HEK293T (cell line): ENCODE data around the gene KSR2.

Experiments
- BHLHE40 ChIP-seq: fragments of 450-650 bp; IDR thresholded peaks from 2 replicates; pipeline ENCODE4 v1.6.1; 2016; ENCODE audit warnings: mild to moderate bottlenecking, moderate library complexity, borderline replicate concordance
- FOXA1 ChIP-seq: fragments of 450-650 bp; IDR thresholded peaks from 2 replicates; pipeline ENCODE4 v1.6.1; 2016; ENCODE audit warnings: mild to moderate bottlenecking
- FOXK2 ChIP-seq: fragments of 450-650 bp; IDR thresholded peaks from 2 replicates; pipeline ENCODE4 v1.6.1; 2016; ENCODE audit warnings: mild to moderate bottlenecking
- FOXM1 ChIP-seq: fragments of 450-650 bp; IDR thresholded peaks from 2 replicates; pipeline ENCODE4 v1.6.1; 2017; ENCODE audit warnings: mild to moderate bottlenecking, borderline replicate concordance
- HDGF ChIP-seq: fragments of 450-650 bp; IDR thresholded peaks from 2 replicates; pipeline ENCODE4 v1.6.1; 2017; ENCODE audit warnings: antibody characterized with exemption, borderline replicate concordance
- L3MBTL2 ChIP-seq: fragments of 450-650 bp; conservative IDR thresholded peaks from 2 replicates; pipeline ENCODE4 v1.6.1; 2016; ENCODE audit warnings: mild to moderate bottlenecking
- LEF1 ChIP-seq: fragments of 450-650 bp; IDR thresholded peaks from 2 replicates; pipeline ENCODE4 v1.6.1; 2017; ENCODE audit warnings: mild to moderate bottlenecking, borderline replicate concordance
- SP1 ChIP-seq: fragments of 450-650 bp; IDR thresholded peaks from 2 replicates; pipeline ENCODE4 v1.6.1; 2017
- SUZ12 ChIP-seq: fragments of 450-650 bp; IDR thresholded peaks from 2 replicates; pipeline ENCODE4 v1.6.1; 2016; ENCODE audit warnings: mild to moderate bottlenecking

- TF ChIP-seq SUZ12 (no peak), HDGF (no peak), LEF1 (no peak), SP1 (no peak), FOXM1 (no peak), FOXK2 (no peak), L3MBTL2 (no peak), BHLHE40 (no peak), FOXA1 (no peak)
Measured at GRCh38 chr12:117790948-117791347, 177.8 kb downstream of the KSR2 start.
